GM19193 (cell line): ENCODE results near the gene SYTL2.

ENCODE experiments used
- POLR2A ChIP-seq: IDR thresholded peaks from 4 replicates; pipeline ENCODE4 v1.6.1; 2011; ENCODE audit not compliant: insufficient read depth, insufficient read length; ENCODE audit errors: extremely low read depth

Gene SYTL2

DNA sequence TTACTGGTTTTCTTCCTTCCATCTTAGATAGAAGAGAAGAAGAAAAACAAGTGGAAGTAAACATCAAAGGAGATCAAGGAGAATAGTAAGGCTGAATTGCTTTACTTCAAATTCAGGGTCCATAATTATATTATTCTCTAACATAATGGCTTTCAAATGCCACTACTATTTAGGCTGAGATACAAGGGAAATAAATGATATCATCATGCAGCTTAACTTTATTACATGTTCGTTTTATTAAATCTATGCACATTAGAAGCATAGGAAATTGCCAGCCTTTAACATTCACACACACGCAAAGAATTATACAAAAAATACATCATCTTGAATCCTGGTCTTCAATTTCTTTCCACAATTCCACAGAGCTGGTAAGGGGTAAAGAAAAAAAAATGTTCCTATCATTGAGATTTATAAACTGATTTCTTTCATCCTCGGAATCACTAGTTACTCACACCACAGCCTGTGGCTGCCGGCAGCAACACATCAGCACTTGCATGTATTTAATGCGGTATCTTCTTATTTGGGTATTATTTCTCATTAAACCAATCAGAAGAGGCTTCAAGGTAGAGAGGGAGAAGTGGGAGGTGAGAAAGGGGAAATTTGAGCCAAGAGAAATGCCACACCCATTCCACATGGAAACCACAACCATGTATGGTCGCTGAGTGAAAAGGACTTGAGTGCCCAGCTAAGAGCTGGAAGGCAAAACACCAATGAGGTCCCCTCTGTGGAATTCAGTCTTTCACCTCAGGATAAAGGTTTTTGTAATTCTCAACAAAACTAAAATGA lies 26.3 kb downstream of the SYTL2 start:
- no peak for TF ChIP-seq POLR2A

DNA sequence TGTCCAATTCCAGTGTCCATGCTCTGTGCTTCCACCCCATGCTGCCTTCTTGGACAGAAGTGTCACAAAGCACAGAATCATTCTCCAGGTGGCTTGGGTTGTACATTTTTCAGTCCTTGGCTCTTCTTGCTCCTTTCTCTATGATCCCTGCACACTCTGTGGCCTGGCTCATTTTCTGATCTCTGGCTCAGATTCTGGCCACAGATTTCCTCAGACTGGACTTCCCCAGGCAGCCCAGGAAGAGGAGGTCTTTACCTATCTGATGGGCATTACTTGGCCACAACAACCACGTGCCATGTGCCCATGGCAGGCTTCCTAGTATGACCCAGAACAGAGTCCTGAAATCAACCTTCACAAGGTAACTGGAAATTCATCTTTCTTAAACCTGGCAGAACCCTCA lies 27.2 kb downstream of the SYTL2 start:
- no peak for TF ChIP-seq POLR2A

DNA sequence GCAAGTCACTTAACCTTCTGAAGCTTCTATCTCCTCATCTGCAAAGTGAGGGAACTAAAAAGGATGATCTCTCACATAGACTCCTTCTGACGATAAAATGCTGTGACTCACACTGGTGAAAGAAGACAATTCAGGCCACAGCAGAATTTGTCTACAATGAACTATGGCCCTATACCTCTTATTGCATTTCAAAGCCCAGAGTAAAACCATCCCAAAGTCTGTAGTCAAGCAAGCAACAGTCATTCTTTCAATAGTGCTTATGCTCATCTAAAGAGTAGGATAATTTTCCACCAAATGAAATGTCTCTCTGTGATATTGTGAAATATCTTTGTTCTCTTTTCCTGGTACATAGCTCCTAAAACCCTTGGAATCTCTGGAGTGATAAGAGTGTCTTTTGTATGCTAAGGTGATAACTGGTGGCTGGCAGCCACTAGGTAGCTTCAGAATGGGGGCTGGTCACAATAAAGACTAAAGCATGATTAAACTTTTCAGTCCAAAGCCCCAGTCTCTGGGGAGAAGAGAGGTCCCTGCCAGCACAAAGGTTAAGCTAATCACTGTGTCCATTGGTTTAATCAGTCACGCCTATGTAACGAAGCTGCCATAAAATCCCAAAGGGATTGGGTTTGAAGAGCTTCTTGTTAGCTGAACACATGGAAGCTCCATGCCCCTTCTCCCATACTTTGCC lies 30.8 kb downstream of the SYTL2 start:
- no peak for TF ChIP-seq POLR2A

DNA sequence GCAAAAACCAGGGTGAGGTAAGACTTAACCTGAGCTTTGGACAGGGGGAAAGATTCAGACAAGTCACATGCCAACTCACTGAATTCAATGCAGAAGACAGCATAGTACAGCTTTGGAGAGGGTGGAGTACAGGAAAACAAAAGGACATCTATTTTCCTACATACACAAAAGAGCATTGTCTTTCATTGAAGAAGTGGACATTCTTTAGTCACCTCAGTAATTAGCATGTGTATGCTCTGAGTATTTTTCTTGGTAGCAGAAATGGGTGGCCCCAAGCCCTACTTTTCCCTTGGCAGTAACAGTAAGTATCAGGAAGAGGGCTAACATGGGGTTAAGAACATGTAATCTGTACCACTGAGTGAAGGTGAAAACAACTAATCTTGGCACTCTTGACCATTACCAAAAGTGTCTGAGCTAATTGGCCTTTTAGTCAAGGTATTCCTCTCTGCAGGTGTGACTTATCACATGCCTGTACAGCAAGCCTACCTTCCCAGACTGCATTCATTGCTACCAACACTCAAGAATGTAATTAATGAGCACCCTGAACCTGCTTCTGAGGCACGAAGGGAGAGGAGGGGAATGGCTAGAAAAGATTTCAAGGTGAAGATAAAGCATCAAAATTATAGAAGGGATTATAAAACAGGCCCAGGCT lies 33.9 kb downstream of the SYTL2 start:
- TF ChIP-seq POLR2A = no peak

DNA sequence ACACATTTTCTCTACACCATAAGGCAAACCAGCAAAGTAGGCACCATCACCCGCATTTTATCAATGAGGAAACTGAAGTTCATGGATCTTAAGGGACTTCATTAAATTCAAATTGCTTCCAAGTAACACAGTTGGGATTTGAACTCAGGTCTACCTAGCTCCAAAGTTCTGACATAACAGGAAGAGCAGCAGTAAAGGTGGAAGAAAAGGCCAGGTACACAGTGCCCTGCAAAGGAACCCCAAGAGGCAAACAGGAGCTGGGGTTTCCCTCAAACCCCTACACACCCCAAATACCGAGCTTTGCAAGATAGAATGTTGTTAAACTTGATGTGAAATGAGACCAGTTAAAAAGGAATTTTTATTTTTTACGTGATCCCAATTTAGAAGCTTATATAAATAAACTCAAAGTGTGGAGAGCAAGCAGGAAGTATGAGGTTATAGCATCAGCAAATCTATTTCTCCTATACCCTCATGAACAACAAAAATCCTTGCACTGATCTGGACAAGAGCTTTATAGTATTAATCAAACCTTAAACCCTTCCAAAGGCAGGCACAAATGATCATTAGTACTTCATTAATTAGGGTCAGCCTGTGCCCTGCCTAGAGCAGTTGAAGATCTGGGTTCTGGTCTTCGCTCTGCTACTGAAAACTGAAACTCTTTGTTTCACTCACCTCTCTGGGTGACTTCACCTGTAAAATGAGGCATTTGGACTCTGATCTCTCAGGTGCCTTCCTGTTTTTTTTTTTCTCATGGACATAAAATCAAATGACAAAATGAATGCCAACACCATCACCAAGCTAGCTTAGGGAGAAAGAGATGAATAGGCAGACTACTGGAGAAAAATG lies 36.5 kb downstream of the SYTL2 start:
- no peak for TF ChIP-seq POLR2A

DNA sequence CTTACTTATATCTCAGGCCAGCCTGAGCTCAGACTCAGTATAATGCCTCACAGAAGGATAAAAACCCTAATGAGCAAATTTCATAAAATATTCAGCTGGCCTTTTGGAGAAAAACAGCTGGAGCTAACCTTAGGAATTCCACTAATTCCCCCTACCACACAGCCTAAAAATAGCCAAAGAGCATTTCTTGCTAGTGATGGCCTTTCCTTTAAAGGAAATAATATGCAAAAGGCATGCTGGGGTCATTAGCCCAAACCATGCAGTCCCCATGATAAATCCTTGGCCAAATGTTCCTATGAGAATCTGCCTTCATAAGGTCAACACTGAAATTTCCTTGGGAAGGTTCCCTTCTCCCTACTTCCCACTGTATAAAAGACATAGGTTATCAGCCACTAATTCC lies 38.2 kb downstream of the SYTL2 start:
- TF ChIP-seq POLR2A = no peak

DNA sequence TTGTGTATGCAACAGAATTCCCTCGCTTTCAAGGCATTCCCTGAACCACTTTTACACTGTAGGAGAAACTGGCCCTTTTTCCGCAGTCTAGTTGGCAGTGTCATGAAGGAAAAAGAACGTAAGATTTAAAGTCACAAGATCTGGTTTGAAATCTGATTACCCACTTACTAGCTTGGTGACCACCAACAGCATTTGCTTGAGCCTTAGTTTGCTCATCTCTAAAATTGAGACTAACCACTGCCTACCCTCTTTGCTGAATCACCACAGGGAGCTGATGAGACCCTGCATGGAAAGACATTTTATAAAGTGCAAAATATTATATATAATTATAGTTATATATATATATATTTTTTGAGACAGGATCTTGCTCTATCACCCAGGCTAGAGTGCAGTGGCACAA lies 39.4 kb downstream of the SYTL2 start:
- no peak for TF ChIP-seq POLR2A

DNA sequence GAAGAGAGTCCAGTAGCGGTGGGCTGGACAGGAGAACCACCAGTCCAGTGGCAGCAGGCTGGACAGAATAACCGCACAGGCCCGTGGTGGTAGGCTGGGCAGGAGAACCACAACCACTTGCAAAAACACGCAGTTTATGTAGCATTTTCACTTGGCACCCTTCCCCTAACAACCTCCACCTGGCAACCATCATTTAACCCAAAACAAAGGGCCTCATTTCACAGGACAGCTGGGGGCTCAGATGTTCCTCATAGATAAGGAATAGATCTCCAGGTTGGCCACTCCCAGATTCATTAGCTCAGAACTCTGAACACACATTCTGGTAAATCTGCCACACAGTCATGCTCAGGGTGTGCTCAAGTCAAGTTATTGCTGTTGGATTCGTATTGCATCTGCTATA lies 41.2 kb downstream of the SYTL2 start:
- no peak for TF ChIP-seq POLR2A

DNA sequence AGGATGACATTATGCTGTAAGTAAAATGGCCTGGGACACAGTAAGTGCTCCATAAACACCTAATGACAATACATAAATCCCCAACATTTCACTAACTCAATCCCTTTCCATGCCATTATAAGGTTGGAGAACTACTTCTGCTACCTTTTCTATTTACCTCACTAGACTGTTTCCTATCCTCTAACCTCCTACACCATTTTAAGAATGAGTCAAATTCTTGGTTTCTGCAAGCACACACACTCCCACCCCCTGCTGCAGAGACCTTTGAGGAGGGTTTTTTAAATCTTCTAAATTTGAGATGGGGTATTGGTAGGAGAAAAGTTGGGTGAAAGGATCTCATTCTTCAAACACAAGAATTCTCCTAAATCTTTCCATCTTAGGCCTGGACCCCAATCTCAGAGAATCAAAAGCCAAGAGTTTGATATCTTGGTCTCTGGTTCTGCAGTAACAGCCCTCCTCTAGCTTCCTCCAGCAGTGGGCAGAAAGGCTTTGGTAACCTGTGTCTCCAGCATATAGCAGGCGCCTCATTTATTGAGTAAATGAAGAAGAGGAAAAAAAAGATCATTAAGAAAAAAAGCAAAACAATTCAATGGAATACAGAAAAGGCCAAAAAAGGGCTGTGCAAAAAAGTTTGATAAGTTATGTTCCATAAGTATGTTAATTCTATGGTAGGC lies 42.3 kb downstream of the SYTL2 start:
- TF ChIP-seq POLR2A = no peak

DNA sequence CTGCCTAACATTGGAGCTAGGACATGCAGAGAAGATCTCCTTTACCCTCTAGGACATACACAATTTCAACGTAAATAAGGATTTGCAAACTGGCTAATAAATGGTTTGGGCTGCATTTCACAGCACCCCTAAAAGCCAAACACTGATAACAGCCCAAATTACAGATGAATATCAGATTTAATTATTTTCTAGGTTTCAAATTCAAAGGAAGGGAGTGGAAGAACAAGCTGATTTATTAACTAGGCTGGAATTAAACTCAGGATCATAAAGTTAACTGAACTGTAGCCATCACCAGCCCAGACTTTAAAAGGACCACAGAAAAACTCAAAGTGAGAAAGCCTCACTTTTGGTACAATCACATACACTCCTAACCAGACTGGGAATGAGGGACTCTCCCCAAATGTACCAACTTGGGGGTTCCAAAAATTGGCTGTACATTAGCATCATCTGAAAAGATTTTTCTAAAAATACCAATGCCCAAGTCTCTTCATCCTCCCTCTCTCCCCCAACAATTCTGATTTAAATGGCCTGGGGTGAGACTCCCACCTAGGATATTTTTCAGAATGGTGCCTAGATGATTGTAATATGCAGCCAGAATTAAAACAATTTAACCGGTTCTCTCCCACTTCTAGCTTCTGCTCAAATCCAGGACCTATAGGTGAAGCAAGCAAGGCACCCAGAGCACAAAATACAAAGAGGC lies 43.5 kb downstream of the SYTL2 start:
- no peak for TF ChIP-seq POLR2A

DNA sequence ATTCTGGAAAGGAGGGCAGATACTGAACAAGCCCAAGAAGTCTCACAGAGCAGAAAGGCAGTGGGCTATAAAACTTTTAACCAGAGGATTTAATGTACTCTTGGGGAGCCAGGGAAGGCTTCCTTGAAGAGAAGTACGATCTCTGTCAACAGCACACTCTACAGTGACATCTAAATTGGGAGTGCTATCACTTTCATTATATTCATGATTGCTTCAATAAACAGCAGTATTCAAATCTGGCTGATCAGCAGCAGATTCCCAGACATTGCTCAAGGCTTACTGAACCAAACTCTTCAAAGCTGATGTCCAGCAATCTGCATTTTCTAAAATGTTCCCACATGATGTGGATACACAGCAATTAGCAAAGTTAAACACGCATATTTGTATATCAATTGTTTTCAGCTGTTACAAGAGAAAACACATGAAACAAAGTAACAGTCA lies 44.2 kb downstream of the SYTL2 start:
- TF ChIP-seq POLR2A = no peak

DNA sequence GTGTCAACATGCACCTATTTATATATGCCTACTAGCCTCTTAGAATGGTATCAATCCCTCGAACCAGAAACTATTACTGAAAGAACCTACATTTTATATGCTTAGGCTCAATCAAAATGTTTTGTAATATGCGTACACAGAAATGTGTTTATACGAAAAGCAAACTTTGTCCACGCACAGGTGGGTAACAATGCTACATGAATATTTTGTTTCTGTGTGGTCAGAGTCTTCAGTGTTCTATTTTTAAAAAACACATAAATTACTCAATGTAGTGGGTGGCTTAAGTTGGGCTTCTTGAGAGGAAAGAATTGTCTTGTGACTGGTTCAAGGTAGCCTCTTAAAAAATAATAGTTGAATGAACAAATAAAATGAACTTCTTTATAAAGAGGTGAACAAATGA lies 46.1 kb downstream of the SYTL2 start:
- no peak for TF ChIP-seq POLR2A

DNA sequence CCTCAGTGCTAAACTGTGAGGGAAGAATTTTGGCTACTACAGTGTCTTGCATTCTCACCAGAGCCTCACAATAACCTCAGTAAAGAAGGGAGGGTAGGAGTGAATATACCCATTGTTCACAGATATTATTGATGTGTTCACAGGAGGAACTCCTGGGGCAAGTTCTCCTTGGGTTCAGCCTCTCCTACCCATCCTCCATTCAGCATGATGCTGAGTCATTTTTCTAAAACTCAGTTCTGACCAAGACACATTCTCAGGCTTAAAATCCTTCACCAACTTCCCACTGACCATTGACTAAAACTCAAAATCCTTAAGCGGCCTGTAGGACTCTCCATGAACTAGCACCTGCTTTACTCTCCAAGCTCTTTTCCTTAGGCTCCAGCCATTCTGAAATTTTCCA lies 48.7 kb downstream of the SYTL2 start:
- no peak for TF ChIP-seq POLR2A

DNA sequence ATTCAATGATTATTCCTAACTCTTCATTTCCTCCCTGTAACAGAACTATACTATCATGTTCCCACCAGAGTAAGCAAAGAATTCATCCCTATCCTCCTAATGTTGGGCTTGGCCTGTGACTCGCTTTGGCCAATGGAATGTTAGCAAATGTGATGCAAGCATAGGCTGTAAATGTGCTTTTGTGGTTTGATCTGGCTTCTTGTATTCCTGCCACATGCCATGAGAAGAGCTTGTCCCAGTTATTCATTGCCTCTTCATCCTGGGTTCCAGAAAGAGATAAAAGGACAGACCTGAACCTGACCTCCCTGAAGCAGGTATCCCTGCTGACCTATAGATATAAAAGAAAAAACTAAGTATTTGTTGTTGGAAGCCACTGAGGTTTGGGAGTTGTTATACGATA lies 51.0 kb downstream of the SYTL2 start:
- no peak for TF ChIP-seq POLR2A
